SKM-1 (cell line): ENCODE data around the gene PLPP7.
A peak's percentile ranks its signal among the peaks of the same experiment; 100 is the strongest.
"Not testable (repeated sequence)": the region's sequence is repeated elsewhere in the genome, so short reads cannot be mapped to it uniquely, and the experiment has no call there.

Source experiments
- DNase-seq: peaks from one replicate; lab custom pipeline; 2025; ENCODE audit not compliant: unreplicated experiment; lab: John Stamatoyannopoulos, UW

PLPP7 gene

DNA sequence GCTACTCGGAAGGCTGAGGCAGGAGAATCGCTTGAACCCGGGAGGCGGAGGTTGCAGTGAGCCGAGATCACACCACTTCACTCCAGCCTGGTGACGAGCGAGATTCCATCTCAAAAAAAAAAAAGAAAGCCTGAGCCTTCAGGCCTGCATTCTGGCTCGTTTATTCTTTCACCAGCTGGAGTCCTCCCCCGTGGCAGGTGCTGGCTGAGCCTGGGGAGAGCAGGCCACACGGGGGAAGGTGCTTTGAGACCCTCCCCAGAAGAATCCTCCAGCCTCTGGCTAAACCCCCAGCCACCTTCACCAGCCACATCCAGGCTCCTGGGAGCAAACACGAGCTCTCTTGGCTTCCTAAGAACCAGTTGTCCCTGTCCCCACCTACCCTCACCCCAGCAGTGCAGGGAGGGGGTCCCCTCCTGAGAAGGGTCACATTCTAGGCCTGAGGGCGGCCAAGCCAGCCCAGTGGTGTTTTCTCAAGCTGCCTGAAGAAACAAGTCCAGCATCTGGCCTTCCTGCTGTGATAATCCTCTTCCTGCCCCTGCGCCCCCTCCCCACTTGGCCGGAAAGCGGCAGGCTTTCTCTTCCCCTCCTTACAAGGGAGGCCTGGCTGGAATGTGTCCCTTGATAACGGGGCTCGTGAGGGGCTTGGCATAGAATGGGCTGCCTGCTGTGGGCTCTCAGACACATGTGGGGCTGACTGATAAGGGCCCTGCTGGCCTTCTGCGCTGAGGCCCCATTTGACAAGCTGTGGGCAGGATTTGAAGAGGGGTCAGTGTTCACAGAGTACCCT, 41.5 kb downstream of the PLPP7 start:
- DNase-seq, result no peak

DNA sequence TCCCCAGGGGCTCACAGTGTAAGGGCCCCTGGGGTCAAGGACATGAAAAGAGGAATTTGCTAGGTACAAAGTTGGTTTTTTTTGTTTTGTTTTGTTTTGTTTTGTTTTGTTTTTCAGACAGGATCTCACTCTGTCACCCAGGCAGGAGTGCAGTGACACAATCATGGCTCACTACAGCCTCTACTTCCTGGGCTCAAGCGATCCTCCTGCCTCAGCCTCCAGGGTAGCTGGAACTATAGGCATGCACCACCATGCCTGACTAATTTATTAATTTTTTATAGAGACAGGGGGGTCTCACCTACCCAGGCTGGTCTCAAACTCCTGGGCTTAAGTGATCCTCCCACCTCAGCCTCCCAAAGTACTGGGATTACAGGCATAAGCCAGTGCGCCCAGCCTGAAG, 42.5 kb downstream of the PLPP7 start:
- DNase-seq, result not testable (repeated sequence)

DNA sequence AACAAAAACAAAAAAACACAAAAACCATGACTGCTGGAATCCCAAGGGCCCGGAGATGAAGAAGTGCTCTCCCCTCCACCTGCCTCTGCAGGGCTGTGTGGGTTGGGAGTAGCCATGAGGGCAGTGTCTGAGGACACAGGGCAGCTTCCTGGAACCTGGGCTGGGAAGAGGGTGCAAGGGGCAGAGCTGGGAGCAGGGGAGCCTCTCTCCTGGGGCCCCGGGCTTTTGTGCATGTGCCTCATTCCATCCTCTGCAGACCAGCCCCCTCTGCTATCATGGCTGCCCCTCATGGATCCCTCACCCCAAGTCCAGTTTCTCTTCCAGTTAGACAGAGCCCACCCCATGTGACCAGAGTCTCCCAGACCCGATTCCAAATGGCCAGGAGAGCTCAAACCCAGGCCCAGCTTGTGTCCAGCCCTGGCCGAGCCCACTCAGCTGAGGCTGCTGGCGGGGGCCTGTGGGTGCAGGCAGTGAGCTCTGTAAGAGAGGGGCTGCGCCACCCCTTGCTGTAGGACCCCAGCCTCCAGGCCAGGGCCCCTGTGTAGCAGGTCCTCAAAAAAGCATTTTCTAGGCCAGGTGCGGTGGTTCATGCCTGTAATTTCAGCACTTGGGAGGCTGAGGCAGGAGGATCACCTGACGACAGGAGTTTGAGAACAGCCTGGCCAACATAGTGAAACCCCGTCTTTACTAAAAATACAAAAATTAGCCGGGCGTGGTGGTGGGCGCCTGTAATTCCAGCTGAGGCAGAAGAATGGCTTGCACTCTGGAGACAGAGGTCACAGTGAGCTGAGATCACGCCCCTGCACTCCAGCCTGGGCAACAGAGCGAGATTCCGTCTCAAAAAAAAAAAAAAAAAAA, 44.5 kb downstream of the PLPP7 start:
- DNase-seq, result no peak

DNA sequence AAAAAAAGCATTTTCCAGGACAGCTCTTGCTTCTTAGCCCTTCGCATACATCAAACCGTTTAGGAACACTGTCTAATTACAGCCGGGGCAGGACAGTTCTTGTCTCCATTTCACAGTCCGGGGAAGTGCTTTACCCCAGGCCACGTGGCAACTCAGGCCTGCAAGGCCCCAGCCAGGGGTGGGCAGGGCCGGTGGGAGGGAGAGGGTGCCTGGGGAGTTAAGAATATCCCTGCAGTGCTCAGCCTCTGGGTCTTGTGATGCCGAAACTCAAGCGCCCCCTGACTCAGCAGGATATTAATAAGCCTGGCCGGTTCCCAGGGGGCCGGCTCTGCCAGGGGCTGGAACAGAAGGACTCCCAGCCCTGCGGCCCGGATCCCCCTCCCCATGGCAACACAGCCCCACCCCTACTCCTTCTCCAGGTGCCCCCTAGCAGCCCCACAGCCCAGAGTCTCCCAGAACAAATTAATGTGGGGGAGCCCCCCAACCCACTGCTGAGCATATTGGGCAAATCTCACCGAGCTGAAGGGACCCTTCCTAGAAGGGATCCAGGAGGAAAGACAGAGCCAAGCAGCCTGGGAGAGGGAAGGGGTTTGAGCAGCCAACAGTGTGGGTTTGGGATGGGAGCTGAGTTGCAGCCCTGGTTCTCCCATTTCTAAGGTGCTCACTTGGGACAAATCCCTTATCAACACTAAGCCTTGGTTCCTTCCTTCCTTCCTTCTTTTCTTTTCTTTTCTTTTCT, 45.3 kb downstream of the PLPP7 start:
- DNase-seq, result no peak

DNA sequence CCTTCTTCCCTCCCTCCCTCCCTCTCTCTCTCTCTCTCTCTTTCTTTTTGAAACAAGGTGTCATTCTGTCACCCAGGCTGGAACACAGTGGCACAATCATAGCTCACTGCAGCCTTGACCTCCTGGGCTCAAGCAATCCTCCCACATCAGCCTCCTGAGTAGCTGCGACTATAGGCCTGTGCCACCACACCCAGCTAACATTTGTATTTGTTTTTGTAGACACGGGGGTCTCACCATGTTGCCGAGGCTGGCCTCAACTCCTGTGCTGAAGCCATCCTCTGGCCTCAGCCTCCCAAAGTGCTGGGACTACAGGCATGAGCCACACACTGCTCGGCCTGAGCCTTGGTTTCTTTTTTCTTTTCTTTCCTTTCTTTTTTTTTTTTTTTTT, 45.8 kb downstream of the PLPP7 start:
- no peak for DNase-seq

DNA sequence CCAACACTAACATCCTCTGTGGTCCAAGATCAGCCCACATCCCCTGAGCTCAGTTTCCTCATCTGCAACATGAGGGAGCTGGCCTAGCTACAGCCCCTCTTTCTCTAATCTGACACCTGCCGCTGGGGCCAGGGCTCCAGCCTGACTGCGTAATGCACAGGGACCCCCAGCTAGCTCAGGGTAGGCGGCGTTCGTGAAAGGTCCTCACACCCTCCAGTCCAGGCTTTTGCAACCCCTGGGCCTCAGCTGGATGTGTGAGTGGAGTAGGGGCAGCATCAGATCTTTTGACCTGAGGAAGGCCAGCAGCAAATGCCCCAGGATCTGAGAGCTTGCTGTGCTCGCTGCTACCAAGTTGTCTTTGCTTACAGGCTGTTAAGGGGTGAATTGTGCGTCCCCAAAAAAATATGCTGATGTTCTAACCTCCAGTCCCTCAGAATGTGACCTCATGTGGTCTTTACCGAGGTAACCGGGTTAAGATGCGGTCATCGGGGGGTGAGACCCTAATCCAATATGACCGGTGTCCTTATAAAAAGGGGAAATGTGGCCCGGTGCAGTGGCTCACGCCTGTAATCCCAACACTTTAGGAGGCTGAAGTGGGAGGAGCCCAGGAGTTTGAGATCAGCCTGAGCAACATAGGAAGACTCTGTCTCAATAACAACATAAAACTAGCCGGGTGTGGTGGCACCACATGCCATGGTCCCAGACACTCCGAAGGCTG, 47.8 kb downstream of the PLPP7 start:
- no peak for DNase-seq

DNA sequence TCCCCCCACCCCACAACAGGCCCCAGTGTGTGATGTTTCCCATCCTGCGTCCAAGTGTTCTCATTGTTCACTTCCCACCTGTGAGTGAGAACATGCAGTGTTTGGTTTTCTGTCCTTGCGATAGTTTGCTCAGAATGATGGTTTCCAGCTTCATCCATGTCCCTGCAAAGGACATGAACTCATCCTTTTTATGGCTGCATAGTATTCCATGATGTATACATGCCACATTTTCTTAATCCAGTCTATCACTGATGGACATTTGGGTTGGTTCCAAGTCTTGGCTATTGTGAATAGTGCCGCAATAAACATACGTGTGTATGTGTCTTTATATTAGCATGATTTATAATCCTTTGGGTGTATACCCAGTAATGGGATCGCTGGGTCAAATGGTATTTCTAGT, 49.7 kb downstream of the PLPP7 start:
- DNase-seq, result not testable (repeated sequence)

DNA sequence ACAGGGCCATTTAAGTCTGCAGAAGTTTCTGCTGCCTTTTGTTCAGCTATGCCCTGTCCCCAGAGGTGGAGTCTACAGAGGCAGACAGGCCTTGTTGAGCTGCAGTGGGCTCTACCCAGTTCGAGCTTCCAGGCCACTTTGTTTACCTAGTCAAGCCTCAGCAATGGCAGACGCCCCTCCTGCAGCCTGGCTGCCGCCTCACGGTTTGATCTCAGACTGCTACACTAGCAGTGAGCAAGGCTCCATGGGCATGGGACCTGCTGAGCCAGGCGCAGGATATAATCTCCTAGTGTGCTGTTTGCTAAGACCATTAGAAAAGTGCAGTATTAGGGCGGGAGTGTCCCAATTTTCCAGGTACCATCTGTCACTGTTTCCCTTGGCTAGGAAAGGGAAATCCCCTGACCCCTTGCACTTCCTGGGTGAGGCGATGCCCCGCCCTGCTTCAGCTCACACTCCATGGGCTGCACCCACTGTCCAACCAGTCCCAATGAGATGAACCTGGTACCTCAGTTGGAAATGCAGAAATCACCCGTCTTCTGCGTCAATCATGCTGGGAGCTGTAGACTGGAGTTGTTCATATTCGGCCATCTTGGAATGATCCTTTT, 55.5 kb downstream of the PLPP7 start:
- DNase-seq, result not testable (repeated sequence)

DNA sequence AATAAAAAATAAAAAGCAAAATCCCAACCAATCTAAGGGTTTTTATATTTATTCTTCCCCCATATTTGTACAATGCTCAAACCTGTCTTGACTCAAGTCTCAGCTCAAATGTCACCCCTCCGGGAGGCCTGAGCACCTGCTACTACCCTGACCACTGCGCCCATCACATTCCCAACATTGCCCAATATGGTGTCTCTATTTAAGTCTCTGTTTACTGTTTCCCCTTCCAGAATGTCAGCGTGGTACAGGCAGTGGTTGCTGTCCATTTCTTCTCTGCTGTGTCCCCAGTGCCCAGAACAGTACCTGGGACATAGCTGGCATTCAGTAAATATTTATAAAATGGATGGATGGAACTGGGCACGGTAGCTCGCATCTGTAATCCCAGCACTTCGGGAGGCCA, 57.0 kb downstream of the PLPP7 start:
- no peak for DNase-seq

DNA sequence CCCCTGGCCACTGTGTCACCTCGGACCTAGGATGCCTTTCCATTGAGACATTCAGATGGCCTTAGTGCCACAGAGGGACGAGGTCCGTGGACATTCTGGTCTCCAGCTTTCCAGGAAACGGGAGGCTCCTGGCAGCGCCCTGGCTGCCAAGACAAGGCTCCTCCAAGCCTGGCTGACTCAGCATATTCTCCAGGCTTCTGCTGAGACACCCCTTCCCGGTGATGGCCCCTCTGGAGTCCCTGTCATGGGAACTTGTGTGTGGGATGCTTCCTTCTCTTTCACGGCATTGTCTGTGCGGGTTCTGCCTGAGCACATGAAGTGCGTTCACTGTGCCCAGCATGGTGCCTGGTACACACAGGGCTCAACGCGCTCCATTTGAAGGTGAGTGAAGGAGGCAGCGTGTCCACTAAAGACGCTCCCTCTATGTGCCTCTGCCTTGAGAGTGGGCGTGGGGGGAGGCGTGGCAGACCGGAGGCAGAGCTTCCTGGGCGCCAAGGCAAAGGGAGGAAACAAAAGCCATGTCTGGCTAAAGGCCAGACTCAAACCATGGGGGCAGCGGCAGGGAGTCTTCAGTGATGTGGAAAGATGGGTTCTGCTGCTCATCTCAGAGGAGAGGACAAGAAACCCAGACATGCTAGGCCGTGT, 58.0 kb downstream of the PLPP7 start:
- no peak for DNase-seq

DNA sequence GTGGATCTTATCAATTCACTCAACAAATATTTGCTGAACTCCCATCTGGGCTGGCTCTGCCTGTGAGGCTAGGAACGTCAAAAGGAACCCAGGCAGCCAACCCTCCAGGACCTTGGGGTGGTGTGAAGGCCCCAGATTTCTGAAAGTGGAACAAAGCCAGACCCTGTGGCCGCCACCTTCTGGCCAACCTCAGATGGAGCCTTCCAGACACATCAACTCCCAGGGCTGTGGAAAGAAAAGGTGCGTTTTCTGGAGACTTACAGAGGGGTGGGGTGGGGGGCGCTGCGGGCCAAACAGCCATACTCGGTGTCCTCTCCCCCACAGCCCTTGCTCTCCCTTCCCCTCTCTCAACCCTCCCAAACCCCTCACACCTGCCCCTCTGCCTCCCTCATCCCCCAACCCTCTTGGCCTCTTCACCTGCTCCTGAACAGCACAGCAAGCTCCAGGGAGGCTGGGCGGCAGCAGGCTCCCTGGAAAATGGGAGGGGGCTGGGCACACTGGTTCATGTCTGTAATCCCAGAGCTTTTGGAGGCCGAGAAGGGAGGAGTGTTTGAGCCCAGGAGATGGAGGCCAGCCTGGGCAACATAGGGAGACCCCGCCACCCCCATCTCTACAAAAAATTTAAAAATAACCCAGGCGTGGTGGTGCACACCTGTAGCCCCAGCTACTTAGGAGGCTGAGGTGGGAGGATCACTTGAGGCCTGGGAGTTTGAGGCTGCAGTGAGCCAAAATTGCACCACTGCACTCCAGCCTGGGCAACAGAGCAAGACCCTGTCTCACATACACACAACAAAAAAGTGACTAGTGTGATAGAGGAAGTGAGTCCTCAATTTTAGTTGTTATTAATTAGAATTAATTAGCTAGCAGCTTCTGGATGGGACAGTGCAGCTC, 59.4 kb downstream of the PLPP7 start:
- no peak for DNase-seq

DNA sequence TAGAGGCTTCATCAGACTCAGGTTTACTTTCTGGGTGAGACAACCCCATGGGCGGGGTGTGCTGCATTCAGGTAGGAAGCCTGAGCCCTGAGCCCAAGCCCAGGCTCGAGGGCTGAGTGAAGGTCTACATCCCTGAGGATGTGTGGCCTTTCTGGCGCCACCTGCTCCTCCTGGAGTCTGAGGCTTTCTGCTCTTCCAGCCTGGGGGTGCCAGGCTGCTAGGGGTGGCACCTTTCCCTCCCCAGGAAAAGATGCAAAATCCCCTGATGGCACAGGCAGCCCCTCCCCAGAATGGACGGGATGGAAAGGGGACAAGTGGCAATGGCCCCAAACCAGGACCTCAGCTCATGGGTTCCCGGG, 60.0 kb downstream of the PLPP7 start:
- no peak for DNase-seq

DNA sequence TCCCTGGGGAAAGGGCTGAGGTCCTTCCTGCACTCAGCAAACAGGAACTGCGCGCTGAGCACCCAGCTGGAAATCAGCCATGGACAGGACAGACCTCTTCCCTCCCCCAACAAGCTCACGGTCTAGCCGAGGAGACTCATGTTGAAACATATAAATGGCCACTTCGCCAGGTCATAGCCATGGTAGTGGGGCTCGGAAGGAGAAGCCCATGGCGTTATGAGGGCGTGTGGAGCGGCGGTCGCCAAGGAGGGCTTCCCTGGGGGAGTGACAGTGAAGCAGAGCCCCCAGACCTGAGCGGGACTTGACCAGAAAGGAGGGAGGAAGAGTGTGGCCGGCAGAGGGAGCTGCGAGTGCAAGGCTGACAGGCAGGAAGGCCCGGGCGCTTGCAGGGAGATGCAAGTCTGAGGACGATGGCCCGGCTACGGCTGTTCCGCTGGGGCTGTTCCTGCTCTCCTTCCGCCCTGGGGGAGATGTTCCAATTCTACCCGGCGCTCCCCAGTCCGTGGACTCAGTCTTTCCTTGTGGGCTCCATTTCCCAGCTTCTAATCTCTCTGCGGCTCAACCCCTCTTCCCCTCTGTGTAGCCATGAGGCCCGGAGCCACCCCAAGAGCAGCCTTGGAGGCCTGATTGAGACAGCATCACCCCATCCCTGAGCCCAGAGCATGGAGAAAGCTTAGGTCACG, 60.5 kb downstream of the PLPP7 start:
- DNase-seq, result peak; percentile 88

DNA sequence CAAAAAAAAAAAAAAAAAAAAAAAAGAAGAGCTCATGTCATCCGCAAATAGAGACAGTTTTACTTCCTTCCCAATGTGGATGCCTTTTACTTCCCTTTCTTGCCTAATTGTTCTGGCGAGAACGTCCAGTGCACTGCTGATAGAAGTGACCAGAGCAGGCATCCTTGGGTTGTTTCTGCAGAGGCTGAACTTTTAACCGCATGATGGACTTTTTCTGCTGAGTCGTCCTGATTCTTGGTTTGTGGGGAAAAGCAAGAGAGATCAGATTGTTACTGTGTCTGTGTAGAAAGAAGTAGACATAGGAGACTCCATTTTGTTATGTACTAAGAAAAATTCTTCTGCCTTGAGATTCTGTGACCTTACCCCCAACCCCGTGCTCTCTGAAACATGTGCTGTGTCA, 67.0 kb downstream of the PLPP7 start:
- peak; percentile 76 for DNase-seq

DNA sequence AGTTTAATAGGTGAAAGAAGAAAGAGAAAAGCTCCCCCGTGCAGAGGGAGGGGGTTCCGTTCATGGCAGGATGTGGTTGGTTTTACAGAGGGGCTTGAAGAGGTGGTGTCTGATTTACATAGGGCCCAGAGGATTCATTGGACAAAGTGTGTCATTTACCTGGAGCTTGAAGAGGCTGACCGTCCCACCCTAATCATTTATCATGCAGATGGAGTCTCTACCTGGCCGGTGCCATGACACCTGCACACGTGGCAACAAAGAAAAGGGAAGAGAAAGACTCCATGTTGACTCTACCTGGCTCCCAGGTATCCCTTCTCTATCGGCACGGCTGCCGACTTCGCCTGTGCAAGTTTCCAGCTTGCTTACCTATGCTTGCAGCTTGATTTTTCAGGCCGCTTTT, 69.0 kb downstream of the PLPP7 start:
- DNase-seq, result no peak
